SH-SY5Y (cell line): ENCODE results near the gene DPP6.

Experiments used
- GATA2 ChIP-seq: IDR thresholded peaks from 2 replicates; pipeline ENCODE4 v1.6.1; 2011; ENCODE audit warnings: mild to moderate bottlenecking, low read depth, low read length
- GATA3 ChIP-seq: IDR thresholded peaks from 2 replicates; pipeline ENCODE4 v1.6.1; 2011; ENCODE audit warnings: low read depth, mild to moderate bottlenecking, low read length, moderate library complexity

GRCh38 chr7:154927624-154928125 is 875.5 kb downstream of the DPP6 start:
- TF ChIP-seq GATA2 (no peak), GATA3 (no peak)
